Uterus (tissue), 2 donors: ENCODE results near the gene SCGB1D4.

Experiments used
- CTCF ChIP-seq, 4 experiments: fragments of 200-600 bp in 2 of 4; fragments of 450-650 bp in 2 of 4; sonication (generic) in 2 of 4; IDR thresholded peaks; one replicate each; pipeline ENCODE4 v1.5.1; 2016 to 2019; ENCODE audit warnings: antibody characterized with exemption in 4 of 4, mild to moderate bottlenecking in 2 of 4, moderate library complexity in 1 of 4
- POLR2A ChIP-seq, 2 donors: fragments of 450-650 bp; IDR thresholded peaks; one replicate each; pipeline ENCODE4 v1.6.1; 2016; ENCODE audit warnings: antibody characterized with exemption in 2 of 2, mild to moderate bottlenecking in 1 of 2, moderate library complexity in 1 of 2

- TF ChIP-seq POLR2A (IDR thresholded peaks at IDR 0.05) (no peak), CTCF (IDR thresholded peaks at IDR 0.05) (no peak)
Observed at GRCh38 chr11:62267050-62267449, 31.8 kb downstream of the SCGB1D4 start.
